ENCODE measurements around the gene CLCA1. TPM values are rescaled to one million over a fixed set of nuclear protein-coding genes. Genes with fewer than 3 reads are reported as not detected.

Gene CLCA1
- total RNA-seq, 1 experiment from 2014 or later = 0.12 TPM

DNA sequence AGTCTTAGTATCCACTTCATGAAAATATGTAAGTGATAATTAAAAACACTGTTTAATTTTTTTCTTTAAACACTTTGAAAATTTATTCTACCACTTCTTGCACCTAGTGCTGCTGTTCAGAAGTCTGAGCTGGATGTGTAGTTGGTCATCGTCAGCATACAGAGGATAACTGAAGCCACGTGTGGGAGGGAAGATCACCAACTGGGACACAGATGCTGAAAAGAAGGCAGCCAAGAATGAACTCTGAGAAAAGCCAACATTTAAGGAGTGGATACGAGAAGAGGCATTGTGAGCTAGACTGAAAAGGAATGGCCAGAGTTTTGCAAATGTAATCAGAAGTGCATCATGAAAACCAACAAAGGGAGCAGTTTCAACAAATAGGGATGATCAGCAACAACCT is 53.5 kb downstream of the CLCA1 start:
- no peaks in the 10 kb centered on the region for H3K9me2 ChIP-seq (ENCODE audit: insufficient read depth)
- BruUV-seq (replicated peaks) = no TSS peak
- H3K4me2 ChIP-seq (ENCODE audit: low read length) = no peak overlapping the region
- DNase-seq (ENCODE audit: low read depth, low spot score) (no peak), ATAC-seq (no peak)
- H3K27ac ChIP-seq (ENCODE audit: low read depth, low read length) = no peak overlapping the region
- peaks cover 0 to 5% of the 10 kb centered on the region in 2 experiments; a peak in 2 of 4 replicates for H3K4me1 ChIP-seq (ENCODE audit: control insufficient read depth in 1 of 2, insufficient read depth in 2 of 2, low read length in 2 of 2)
- H3K4me3 ChIP-seq (replicated peaks in 1 of 2; ENCODE audit: low read depth in 1 of 2, low read length in 2 of 2) = no peak overlapping the region
- ChIA-PET CTCF (no interaction called here), RAD21 (ENCODE audit: low non-redundant PET in 1 of 2, low total read pairs in 2 of 2, uncharacterized antibody in 2 of 2, unreplicated experiment in 2 of 2) (no interaction called here), POLR2A (no interaction called here)
- TF ChIP-seq SIN3A (IDR thresholded peaks at IDR 0.05; ENCODE audit: low read depth) (no peak), TCF7L2 (IDR thresholded peaks at IDR 0.05; ENCODE audit: borderline replicate concordance, extremely low read depth, insufficient read depth, insufficient read length) (no peak), SRF (IDR thresholded peaks at IDR 0.05; ENCODE audit: low read depth) (no peak), ELF1 (IDR thresholded peaks at IDR 0.05; ENCODE audit: borderline replicate concordance, low read depth) (no peak), CEBPB (IDR thresholded peaks at IDR 0.05; ENCODE audit: low read depth) (no peak)
- TF ChIP-seq, protein P1, sequence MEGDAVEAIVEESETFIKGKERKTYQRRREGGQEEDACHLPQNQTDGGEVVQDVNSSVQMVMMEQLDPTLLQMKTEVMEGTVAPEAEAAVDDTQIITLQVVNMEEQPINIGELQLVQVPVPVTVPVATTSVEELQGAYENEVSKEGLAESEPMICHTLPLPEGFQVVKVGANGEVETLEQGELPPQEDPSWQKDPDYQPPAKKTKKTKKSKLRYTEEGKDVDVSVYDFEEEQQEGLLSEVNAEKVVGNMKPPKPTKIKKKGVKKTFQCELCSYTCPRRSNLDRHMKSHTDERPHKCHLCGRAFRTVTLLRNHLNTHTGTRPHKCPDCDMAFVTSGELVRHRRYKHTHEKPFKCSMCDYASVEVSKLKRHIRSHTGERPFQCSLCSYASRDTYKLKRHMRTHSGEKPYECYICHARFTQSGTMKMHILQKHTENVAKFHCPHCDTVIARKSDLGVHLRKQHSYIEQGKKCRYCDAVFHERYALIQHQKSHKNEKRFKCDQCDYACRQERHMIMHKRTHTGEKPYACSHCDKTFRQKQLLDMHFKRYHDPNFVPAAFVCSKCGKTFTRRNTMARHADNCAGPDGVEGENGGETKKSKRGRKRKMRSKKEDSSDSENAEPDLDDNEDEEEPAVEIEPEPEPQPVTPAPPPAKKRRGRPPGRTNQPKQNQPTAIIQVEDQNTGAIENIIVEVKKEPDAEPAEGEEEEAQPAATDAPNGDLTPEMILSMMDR (IDR thresholded peaks at IDR 0.05 in 2 of 3, conservative IDR thresholded peaks at IDR 0.05 in 1 of 3; ENCODE audit: borderline replicate concordance in 1 of 3, insufficient read depth in 1 of 3, low read depth in 2 of 3, low read length in 2 of 3) = no peak
- no peak overlapping the region for H3K9ac ChIP-seq (ENCODE audit: low read length)
- no peaks in the 10 kb centered on the region for H3K36me3 ChIP-seq (ENCODE audit: control insufficient read depth in 1 of 2, insufficient read depth in 2 of 2, low read length in 2 of 2)
- no peaks in the 10 kb centered on the region for H4K20me1 ChIP-seq (ENCODE audit: insufficient read depth)
- intact Hi-C loops (cut with micrococcal nuclease) = no loop called here
- H3K79me2 ChIP-seq (ENCODE audit: insufficient read depth, low read length) = no peaks in the 10 kb centered on the region
- no peaks in the 10 kb centered on the region for H3K27me3 ChIP-seq (ENCODE audit: insufficient read depth, low read length)
- no peak overlapping the region for H2AFZ ChIP-seq (ENCODE audit: low read depth, low read length, poor library complexity, severe bottlenecking)
- no peaks in the 10 kb centered on the region for H3K9me3 ChIP-seq (ENCODE audit: control insufficient read depth in 1 of 2, insufficient read depth in 1 of 2, low read depth in 1 of 2, low read length in 2 of 2)

GRCh38 chr1:86523670-86524354 is 55.1 kb downstream of the CLCA1 start:
- Histone ChIP-seq H3K9me2 (ENCODE audit: insufficient read depth) (no peaks in the 10 kb centered on the region), H2AFZ (ENCODE audit: low read depth, low read length, poor library complexity, severe bottlenecking) (no peak overlapping the region), H3K4me3 (replicated peaks in 1 of 2; ENCODE audit: low read depth in 1 of 2, low read length in 2 of 2) (no peak overlapping the region), H3K4me1 (ENCODE audit: control insufficient read depth in 1 of 2, insufficient read depth in 2 of 2, low read length in 2 of 2) (no peaks in the 10 kb centered on the region), H3K9me3 (ENCODE audit: control insufficient read depth in 1 of 2, insufficient read depth in 1 of 2, low read depth in 1 of 2, low read length in 2 of 2) (no peaks in the 10 kb centered on the region), H4K20me1 (ENCODE audit: insufficient read depth) (no peaks in the 10 kb centered on the region), H3K36me3 (ENCODE audit: control insufficient read depth in 1 of 2, insufficient read depth in 2 of 2, low read length in 2 of 2) (no peaks in the 10 kb centered on the region), H3K27me3 (ENCODE audit: insufficient read depth, low read length) (no peaks in the 10 kb centered on the region), H3K79me2 (ENCODE audit: insufficient read depth, low read length) (no peaks in the 10 kb centered on the region), H3K4me2 (ENCODE audit: low read length) (no peak overlapping the region), H3K9ac (ENCODE audit: low read length) (no peak overlapping the region), H3K27ac (ENCODE audit: low read depth, low read length) (no peak overlapping the region)
- ATAC-seq = no peak
- DNase-seq (ENCODE audit: low read depth, low spot score) = no peak
- RAD21 ChIA-PET (ENCODE audit: low non-redundant PET in 1 of 2, low total read pairs in 2 of 2, uncharacterized antibody in 2 of 2, unreplicated experiment in 2 of 2) = no interaction called here
- no TSS peak for BruUV-seq (replicated peaks)
- POLR2A ChIA-PET = no interaction called here
- CTCF ChIA-PET = no interaction called here
- TF ChIP-seq POLR2A (IDR thresholded peaks at IDR 0.05; ENCODE audit: borderline replicate concordance, extremely low read depth, insufficient read depth, insufficient read length) (no peak), CBX3 (IDR thresholded peaks at IDR 0.05; ENCODE audit: low read depth) (no peak), ATF3 (IDR thresholded peaks at IDR 0.05) (no peak), ZFX (IDR thresholded peaks at IDR 0.05) (no peak), POLR2AphosphoS5 (IDR thresholded peaks at IDR 0.05; ENCODE audit: low read depth, low read length) (no peak), TCF7L2 (IDR thresholded peaks at IDR 0.05; ENCODE audit: borderline replicate concordance, extremely low read depth, insufficient read depth, insufficient read length) (no peak), CEBPB (IDR thresholded peaks at IDR 0.05; ENCODE audit: low read depth) (no peak), ZNF274 (IDR thresholded peaks at IDR 0.05; ENCODE audit: low read depth, low read length) (no peak), RAD21 (IDR thresholded peaks at IDR 0.05; ENCODE audit: low read depth) (no peak), JUND (IDR thresholded peaks at IDR 0.05) (no peak), EGR1 (IDR thresholded peaks at IDR 0.05; ENCODE audit: low read depth) (no peak), EZH2phosphoT487 (IDR thresholded peaks at IDR 0.05; ENCODE audit: borderline replicate concordance) (no peak)
- intact Hi-C loops (cut with micrococcal nuclease) = no loop called here
